ENCODE measurements around the gene CFAP100. TPM values are rescaled to one million over a fixed set of nuclear protein-coding genes. Genes with fewer than 3 reads are reported as not detected.

Gene CFAP100
- total RNA-seq, 5 donors from 2014 or later (not counting 1 experiment from before 2014, with no cell fraction given), result not detected

DNA sequence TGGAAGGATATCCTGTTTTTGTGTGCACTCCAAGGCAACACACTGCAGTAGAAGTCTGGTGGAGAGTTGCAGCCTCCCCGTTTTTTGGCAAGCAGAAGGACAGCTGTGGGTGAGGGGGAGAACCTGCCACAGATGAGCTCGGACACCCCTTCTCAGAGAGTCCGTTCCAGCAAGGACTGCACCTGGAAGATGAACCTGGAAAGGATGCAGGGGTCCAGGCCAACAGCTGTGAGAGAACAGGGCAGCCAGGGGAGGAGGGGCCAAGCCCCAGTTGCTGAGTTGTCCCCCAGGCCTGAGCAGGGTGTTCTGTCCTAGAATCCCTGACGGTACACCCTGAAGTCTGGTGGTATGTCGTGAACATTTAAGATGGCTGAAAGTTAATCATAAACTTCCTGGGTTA is 50.8 kb downstream of the CFAP100 start:
- peaks cover 3 to 36% of the 10 kb centered on the region in 2 donors for H3K36me3 ChIP-seq (ENCODE audit: control insufficient read depth in 2 of 2, extremely low read depth in 1 of 2, insufficient read depth in 1 of 2, low read length in 1 of 2)
- no peaks in the 10 kb centered on the region for H3K27me3 ChIP-seq (replicated peaks in 1 of 2; ENCODE audit: control insufficient read depth in 2 of 2, extremely low read depth in 1 of 2, insufficient read depth in 2 of 2, low read length in 1 of 2)
- ChIA-PET POLR2A (no interaction called here), CTCF (no interaction called here)
- Mint-ChIP-seq H3K27me3 (no peaks in the 10 kb centered on the region), H3K4me3 (no peak overlapping the region), H3K9me3 (no peaks in the 10 kb centered on the region), H3K36me3 (peaks cover 25% of the 10 kb centered on the region), H3K4me1 (peaks cover 0 to 6% (median 0%) of the 10 kb centered on the region in 3 donors), H3K27ac (no peak overlapping the region)
- no peaks in the 10 kb centered on the region for H3K9me3 ChIP-seq
- no peak overlapping the region for H3K4me3 ChIP-seq (ENCODE audit: control insufficient read depth in 1 of 2, extremely low read depth in 1 of 2, low read length in 1 of 2)
- ATAC-seq (replicated peaks in 1 of 4) (no peak), DNase-seq (peak in 1 of 35 experiments; percentile 3)
- 97% methylated on average over 3 of the region's 5 CpGs for WGBS (ENCODE audit: insufficient coverage)
- no peak overlapping the region for H3K27ac ChIP-seq (ENCODE audit: low read length)
- no peaks in the 10 kb centered on the region for H3K4me1 ChIP-seq (ENCODE audit: control insufficient read depth in 1 of 2, extremely low read depth in 1 of 2, insufficient read depth in 2 of 2, low read length in 2 of 2)

DNA sequence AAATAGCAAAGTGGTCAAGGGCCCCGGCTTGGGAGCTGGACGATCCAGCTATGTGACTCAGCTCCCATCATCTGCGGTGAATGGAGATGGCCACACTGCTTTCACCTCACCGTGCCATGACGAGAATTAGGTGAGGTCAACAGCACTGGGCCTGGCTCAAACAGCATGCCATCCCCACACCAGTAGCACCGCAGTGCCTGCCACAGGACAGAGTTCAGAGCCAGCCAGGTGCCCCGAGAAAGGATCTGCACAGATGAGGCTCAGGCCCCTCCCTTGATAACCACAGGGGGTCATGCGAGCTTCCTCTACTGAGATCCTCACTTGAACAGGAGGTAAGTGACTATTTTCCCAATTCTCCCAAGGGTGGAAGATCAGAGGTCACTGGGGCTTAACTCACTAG is 51.6 kb downstream of the CFAP100 start:
- Histone ChIP-seq H3K27me3 (replicated peaks in 1 of 2; ENCODE audit: control insufficient read depth in 2 of 2, extremely low read depth in 1 of 2, insufficient read depth in 2 of 2, low read length in 1 of 2) (no peaks in the 10 kb centered on the region), H3K9me3 (no peaks in the 10 kb centered on the region), H3K4me1 (ENCODE audit: control insufficient read depth in 1 of 2, extremely low read depth in 1 of 2, insufficient read depth in 2 of 2, low read length in 2 of 2) (no peaks in the 10 kb centered on the region), H3K27ac (ENCODE audit: low read length) (no peak overlapping the region), H3K4me3 (ENCODE audit: control insufficient read depth in 1 of 2, extremely low read depth in 1 of 2, low read length in 1 of 2) (no peak overlapping the region), H3K36me3 (ENCODE audit: control insufficient read depth in 2 of 2, extremely low read depth in 1 of 2, insufficient read depth in 1 of 2, low read length in 1 of 2) (peaks cover 8 to 38% of the 10 kb centered on the region in 2 donors)
- DNase-seq (no peak), ATAC-seq (replicated peaks in 1 of 4) (no peak)
- Mint-ChIP-seq H3K27ac (no peak overlapping the region), H3K36me3 (peaks cover 28% of the 10 kb centered on the region), H3K4me3 (no peak overlapping the region), H3K27me3 (no peaks in the 10 kb centered on the region), H3K4me1 (peaks cover 0 to 12% (median 0%) of the 10 kb centered on the region in 3 donors), H3K9me3 (no peaks in the 10 kb centered on the region)
- ChIA-PET CTCF (no interaction called here), POLR2A (no interaction called here)
- 100% methylated on average over 3 of the region's 8 CpGs for WGBS (ENCODE audit: insufficient coverage)

DNA sequence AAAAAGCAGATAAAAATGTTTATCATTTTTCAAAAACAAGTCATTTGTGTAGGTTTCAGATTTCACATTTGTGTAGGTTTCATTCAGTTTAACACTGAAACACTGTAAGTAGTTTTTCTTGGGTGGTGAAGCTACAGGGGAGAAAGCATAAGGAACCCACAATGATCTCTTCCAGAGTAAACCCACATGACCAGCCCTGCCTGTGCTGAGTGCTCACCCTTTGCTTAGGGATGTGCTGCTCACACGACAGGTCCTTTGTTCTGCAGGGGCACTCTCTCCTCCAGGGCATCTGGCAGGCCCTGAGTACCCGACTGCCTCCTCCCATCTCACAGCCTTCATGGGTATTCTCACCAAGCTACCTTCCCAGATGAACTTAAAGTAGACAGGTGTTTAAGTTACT is 52.1 kb downstream of the CFAP100 start:
- Histone ChIP-seq H3K9me3 (no peaks in the 10 kb centered on the region), H3K4me3 (ENCODE audit: control insufficient read depth in 1 of 2, extremely low read depth in 1 of 2, low read length in 1 of 2) (no peak overlapping the region), H3K36me3 (ENCODE audit: control insufficient read depth in 2 of 2, extremely low read depth in 1 of 2, insufficient read depth in 1 of 2, low read length in 1 of 2) (peaks cover 8 to 39% of the 10 kb centered on the region in 2 donors), H3K27me3 (replicated peaks in 1 of 2; ENCODE audit: control insufficient read depth in 2 of 2, extremely low read depth in 1 of 2, insufficient read depth in 2 of 2, low read length in 1 of 2) (no peaks in the 10 kb centered on the region), H3K4me1 (ENCODE audit: control insufficient read depth in 1 of 2, extremely low read depth in 1 of 2, insufficient read depth in 2 of 2, low read length in 2 of 2) (no peaks in the 10 kb centered on the region), H3K27ac (ENCODE audit: low read length) (no peak overlapping the region)
- H3K27ac Mint-ChIP-seq, result no peak overlapping the region
- POLR2A ChIA-PET, result no interaction called here
- peaks cover 32% of the 10 kb centered on the region for H3K36me3 Mint-ChIP-seq
- CTCF ChIA-PET, result no interaction called here
- H3K27me3 Mint-ChIP-seq, result no peaks in the 10 kb centered on the region
- no peaks in the 10 kb centered on the region for H3K9me3 Mint-ChIP-seq
- H3K4me1 Mint-ChIP-seq, result peaks cover 0 to 16% (median 0%) of the 10 kb centered on the region in 3 donors
- H3K4me3 Mint-ChIP-seq, result no peak overlapping the region
- no CpG with 5 or more reads among the region's 2 CpGs for WGBS (ENCODE audit: insufficient coverage)
- ATAC-seq (replicated peaks in 1 of 4), result no peak
- no peak for DNase-seq

DNA sequence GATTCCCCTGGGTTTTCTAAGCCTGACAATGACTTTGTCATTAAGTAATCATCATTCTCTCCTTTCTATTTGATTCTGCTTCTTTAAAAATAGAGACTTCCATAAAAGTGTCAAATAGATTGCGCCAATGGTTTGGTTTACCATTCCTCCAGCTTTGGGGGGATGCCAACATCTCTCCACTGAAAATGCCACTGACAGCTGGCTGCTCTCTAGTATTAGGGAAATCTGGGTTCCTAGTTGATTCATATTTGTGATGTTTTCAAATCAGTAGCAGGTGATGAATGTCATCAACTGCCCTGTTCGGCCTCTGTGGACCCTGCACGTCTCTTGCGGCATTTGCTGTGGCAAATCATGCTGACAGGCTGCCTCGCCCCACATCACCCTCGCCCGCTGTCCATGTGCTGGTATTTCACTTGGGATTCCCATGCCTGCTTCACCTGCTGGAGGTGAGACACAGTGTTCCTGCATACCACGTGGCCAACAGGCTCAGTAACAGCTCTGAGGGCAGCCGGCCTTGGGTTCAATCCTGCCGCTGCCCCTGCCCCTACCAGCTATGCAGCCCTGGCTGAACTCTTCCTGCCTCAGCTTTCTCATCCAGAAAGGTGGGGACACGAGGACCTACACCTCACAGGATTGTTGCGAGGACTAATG is 52.9 kb downstream of the CFAP100 start:
- no peaks in the 10 kb centered on the region for H3K27me3 ChIP-seq (replicated peaks in 1 of 2; ENCODE audit: control insufficient read depth in 2 of 2, extremely low read depth in 1 of 2, insufficient read depth in 2 of 2, low read length in 1 of 2)
- Mint-ChIP-seq H3K4me3 (no peak overlapping the region), H3K27me3 (no peaks in the 10 kb centered on the region), H3K36me3 (peaks cover 36% of the 10 kb centered on the region), H3K4me1 (peaks cover 0 to 17% (median 0%) of the 10 kb centered on the region in 3 donors), H3K9me3 (no peaks in the 10 kb centered on the region), H3K27ac (no peak overlapping the region)
- H3K27ac ChIP-seq (ENCODE audit: low read length), result no peak overlapping the region
- CTCF ChIA-PET, result interaction anchor here in 1 of 2 donors (0.6 kb wide), 1 partner anchor 576 kb away, joined by 3 read pairs; no protein-coding TSS in a partner anchor
- POLR2A ChIA-PET, result interaction anchor here in 1 of 2 donors (0.6 kb wide), 1 partner anchor 18 kb away, joined by 3 read pairs; no protein-coding TSS in a partner anchor
- no peak for ATAC-seq (replicated peaks in 1 of 4)
- H3K4me1 ChIP-seq (ENCODE audit: control insufficient read depth in 1 of 2, extremely low read depth in 1 of 2, insufficient read depth in 2 of 2, low read length in 2 of 2), result no peaks in the 10 kb centered on the region
- no peaks in the 10 kb centered on the region for H3K9me3 ChIP-seq
- no peak overlapping the region for H3K4me3 ChIP-seq (ENCODE audit: control insufficient read depth in 1 of 2, extremely low read depth in 1 of 2, low read length in 1 of 2)
- 88% methylated on average over 9 of the region's 12 CpGs for WGBS (ENCODE audit: insufficient coverage)
- H3K36me3 ChIP-seq (ENCODE audit: control insufficient read depth in 2 of 2, extremely low read depth in 1 of 2, insufficient read depth in 1 of 2, low read length in 1 of 2), result peaks cover 8 to 43% of the 10 kb centered on the region in 2 donors
- no peak for DNase-seq

DNA sequence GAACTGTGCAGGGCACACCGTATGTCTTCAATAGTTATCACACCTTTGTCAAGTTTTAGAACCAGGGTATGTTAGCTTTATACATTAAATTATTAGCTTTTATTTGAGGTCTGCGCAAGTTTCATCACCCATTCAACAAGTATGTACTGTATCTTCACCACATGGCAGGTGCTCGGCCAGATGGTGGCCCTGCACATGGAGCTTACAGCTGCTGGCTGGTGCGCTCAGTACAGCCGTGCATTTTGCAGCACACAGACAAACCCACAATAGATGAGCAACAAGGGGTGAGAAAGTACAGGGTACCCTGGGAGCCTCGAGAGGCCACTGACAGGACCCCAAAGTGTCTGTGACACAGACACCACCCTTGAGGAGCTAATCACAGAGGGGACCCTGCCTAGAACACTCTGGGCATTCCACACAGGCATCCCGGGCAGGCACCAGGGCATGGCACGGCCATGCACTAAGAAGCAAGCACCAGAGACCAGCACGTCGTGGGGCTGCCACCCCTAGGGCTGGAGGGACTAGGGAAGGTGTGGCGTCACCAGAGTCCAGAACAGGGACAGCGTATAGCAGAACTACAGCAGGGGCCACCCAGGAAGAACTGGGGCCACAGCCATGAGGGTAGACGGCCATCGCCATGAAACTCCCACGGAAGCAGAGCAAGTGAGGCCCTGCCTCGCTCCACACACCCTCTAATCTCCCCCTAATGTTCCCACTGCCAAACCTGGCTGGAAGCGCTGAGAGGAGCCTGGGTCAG is 53.6 kb downstream of the CFAP100 start:
- Histone ChIP-seq H3K4me3 (ENCODE audit: control insufficient read depth in 1 of 2, extremely low read depth in 1 of 2, low read length in 1 of 2) (no peak overlapping the region), H3K27ac (ENCODE audit: low read length) (no peak overlapping the region), H3K9me3 (no peaks in the 10 kb centered on the region), H3K27me3 (replicated peaks in 1 of 2; ENCODE audit: control insufficient read depth in 2 of 2, extremely low read depth in 1 of 2, insufficient read depth in 2 of 2, low read length in 1 of 2) (no peaks in the 10 kb centered on the region), H3K4me1 (ENCODE audit: control insufficient read depth in 1 of 2, extremely low read depth in 1 of 2, insufficient read depth in 2 of 2, low read length in 2 of 2) (no peaks in the 10 kb centered on the region), H3K36me3 (ENCODE audit: control insufficient read depth in 2 of 2, extremely low read depth in 1 of 2, insufficient read depth in 1 of 2, low read length in 1 of 2) (peaks cover 5 to 43% of the 10 kb centered on the region in 2 donors)
- ATAC-seq (replicated peaks in 1 of 4) (no peak), DNase-seq (no peak)
- WGBS (ENCODE audit: insufficient coverage), result 98% methylated on average over 5 of the region's 17 CpGs
- Mint-ChIP-seq H3K9me3 (no peaks in the 10 kb centered on the region), H3K4me1 (peaks cover 0 to 17% (median 0%) of the 10 kb centered on the region in 3 donors), H3K27ac (no peak overlapping the region), H3K36me3 (peaks cover 35% of the 10 kb centered on the region), H3K4me3 (no peak overlapping the region), H3K27me3 (no peaks in the 10 kb centered on the region)
- POLR2A ChIA-PET, result interaction anchor here in 1 of 2 donors (0.6 kb wide), 1 partner anchor 18 kb away, joined by 3 read pairs; no protein-coding TSS in a partner anchor
- CTCF ChIA-PET, result interaction anchor here in 1 of 2 donors (0.6 kb wide), 1 partner anchor 577 kb away, joined by 3 read pairs; no protein-coding TSS in a partner anchor

DNA sequence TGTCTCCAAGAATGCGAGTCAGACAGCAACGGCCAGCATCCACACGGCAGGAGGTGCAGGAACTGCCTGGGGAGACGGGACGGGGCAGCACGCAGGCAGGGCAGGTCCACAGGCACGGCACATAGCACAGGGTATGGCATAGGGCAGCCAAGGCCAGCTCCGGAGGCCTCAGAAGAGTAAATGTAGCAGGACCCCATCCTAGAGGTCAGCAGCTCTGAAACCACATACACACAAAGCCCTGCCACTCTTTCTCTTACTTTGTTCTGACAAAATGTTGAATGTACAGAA is 54.1 kb downstream of the CFAP100 start:
- WGBS (ENCODE audit: insufficient coverage), result 100% methylated on average over 7 of the region's 8 CpGs
- ATAC-seq (replicated peaks in 1 of 4), result no peak

More for the DNA sequence above, 54.1 kb downstream of the CFAP100 start:
- Histone ChIP-seq H3K27ac (ENCODE audit: low read length) (no peak overlapping the region), H3K4me1 (ENCODE audit: control insufficient read depth in 1 of 2, extremely low read depth in 1 of 2, insufficient read depth in 2 of 2, low read length in 2 of 2) (no peaks in the 10 kb centered on the region), H3K27me3 (replicated peaks in 1 of 2; ENCODE audit: control insufficient read depth in 2 of 2, extremely low read depth in 1 of 2, insufficient read depth in 2 of 2, low read length in 1 of 2) (no peaks in the 10 kb centered on the region), H3K9me3 (no peaks in the 10 kb centered on the region), H3K4me3 (ENCODE audit: control insufficient read depth in 1 of 2, extremely low read depth in 1 of 2, low read length in 1 of 2) (no peak overlapping the region), H3K36me3 (ENCODE audit: control insufficient read depth in 2 of 2, extremely low read depth in 1 of 2, insufficient read depth in 1 of 2, low read length in 1 of 2) (peaks cover 5 to 43% of the 10 kb centered on the region in 2 donors)
- DNase-seq, result no peak
- Mint-ChIP-seq H3K9me3 (no peaks in the 10 kb centered on the region), H3K4me3 (no peak overlapping the region), H3K27ac (no peak overlapping the region), H3K36me3 (peaks cover 34% of the 10 kb centered on the region), H3K27me3 (no peaks in the 10 kb centered on the region), H3K4me1 (peaks cover 0 to 17% (median 0%) of the 10 kb centered on the region in 3 donors)
- CTCF ChIA-PET, result no interaction called here
- POLR2A ChIA-PET, result no interaction called here
